MV-4-11 (cell line): Measurements from ENCODE around the gene UVSSA.
"Not testable (repeated sequence)": the region's sequence is repeated elsewhere in the genome, so short reads cannot be mapped to it uniquely, and the experiment has no call there.

Source experiments
- DNase-seq: peaks from one replicate; lab custom pipeline; 2025; lab: John Stamatoyannopoulos, UW

UVSSA gene

GRCh38 chr4:1316537-1317168 lies 30.4 kb upstream of the UVSSA start:
- no peak for DNase-seq

GRCh38 chr4:1317177-1318045 lies 29.6 kb upstream of the UVSSA start:
- no peak for DNase-seq

- no peak for DNase-seq
These were observed 29.0 kb upstream of the UVSSA start for GRCh38 chr4:1318046-1318375.

- DNase-seq: no peak
These were observed 28.4 kb upstream of the UVSSA start for GRCh38 chr4:1318488-1319213.

- no peak for DNase-seq
These were observed 25.5 kb upstream of the UVSSA start for GRCh38 chr4:1321486-1321885.

- DNase-seq: no peak
These were observed 24.9 kb upstream of the UVSSA start for GRCh38 chr4:1321946-1322650.

GRCh38 chr4:1323280-1323634 lies 23.8 kb upstream of the UVSSA start:
- no peak for DNase-seq

GRCh38 chr4:1323635-1324442 lies 23.2 kb upstream of the UVSSA start:
- DNase-seq: no peak

GRCh38 chr4:1324443-1325175 lies 22.4 kb upstream of the UVSSA start:
- DNase-seq: not testable (repeated sequence)

- no peak for DNase-seq
These were observed 21.9 kb upstream of the UVSSA start for GRCh38 chr4:1325176-1325480.

GRCh38 chr4:1325681-1326635 lies 21.1 kb upstream of the UVSSA start:
- DNase-seq: no peak

- DNase-seq: no peak
These were observed 20.1 kb upstream of the UVSSA start for GRCh38 chr4:1326751-1327525.

- DNase-seq: no peak
These were observed 19.3 kb upstream of the UVSSA start for GRCh38 chr4:1327526-1328266.

GRCh38 chr4:1328267-1329155 lies 18.5 kb upstream of the UVSSA start:
- DNase-seq: no peak

GRCh38 chr4:1329408-1330371 lies 17.3 kb upstream of the UVSSA start:
- peak; percentile 4 for DNase-seq
